Measurements from ENCODE around the gene PTPRG.

The PTPRG gene

DNA sequence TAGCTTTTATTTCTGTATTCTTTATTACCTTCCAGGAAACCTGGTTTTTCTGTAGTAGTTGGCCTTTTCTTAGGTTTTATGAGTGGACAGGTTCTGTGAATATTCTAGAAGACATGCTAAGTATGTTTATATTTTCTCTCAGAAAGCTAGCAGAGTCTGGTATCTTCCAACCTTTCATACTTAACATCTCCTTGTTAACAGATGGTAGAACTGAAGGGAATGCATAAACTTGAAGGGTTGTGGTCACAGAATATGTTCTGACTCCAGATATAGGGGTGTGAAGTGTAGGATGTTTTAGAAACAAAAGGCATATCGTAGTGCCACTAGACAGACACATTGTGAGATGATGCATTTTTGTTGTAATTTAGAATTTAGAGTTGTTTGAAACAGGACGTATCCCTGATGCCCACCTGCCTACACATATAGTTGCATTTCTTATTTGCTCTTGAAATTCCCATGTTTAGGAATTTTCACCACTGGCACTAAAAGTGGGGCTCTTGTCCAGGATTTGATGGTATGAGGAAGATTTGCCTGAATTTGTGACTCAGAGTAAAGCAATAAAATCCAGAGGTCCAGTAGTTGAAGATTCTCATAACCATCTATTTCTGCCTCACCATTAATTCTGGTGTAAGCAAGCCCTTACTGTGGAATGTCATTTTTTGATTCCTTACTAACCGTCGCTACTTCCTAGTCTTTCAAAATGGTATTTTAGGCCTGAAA is 537.4 kb downstream of the PTPRG start:
- DNase-seq, result no peak

DNA sequence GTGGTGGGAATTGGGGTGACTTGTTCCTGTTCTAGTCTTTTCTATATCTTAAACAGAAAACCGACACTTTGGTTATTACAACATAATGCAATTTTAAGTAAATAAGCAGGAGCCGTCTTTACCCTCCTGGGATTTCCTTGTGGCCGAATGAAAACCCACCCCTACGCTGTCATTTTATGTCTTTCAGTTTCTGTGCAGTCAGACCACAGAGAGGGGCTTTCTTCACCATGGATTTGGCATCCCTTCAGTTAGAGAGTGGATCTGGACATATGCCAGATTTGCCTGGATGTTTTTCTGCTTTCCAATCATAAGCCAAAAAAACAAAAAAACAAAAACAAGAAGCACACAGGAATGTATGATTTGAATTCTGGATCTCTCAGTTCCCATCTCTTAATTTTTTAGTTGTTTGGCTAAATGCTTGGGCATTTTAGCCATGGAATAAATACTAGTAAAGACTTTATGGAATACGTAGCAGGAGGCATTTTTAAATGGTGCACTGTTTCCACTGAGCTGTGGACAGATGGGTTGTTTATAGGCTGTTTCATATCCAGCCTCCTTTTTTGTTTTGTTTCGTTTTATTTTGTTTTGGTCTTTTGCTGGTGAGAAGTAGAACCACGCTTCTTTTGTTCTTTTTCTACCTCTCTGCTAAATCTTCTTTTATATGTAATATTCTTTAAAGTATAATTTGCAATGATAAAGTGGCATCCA is 539.1 kb downstream of the PTPRG start:
- DNase-seq, result no peak

DNA sequence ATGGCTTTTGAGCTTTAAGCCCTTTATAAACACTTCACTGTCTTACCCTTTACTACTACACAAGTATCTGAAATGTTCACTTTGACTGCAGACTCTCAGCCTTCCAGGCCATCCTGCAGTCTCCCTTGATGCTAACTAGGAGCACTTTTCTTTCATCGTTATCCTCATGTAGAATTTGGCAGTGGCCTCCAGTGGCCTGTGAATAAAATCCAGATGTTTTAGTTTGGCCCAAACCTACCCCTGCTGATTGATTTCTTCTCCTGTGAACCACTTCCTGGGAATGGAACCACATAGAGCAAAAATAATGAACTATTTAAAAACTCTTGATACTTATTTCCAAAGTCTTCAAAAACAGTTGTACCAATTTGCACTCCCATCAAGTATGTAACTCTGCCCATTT is 540.1 kb downstream of the PTPRG start:
- no peak for DNase-seq

DNA sequence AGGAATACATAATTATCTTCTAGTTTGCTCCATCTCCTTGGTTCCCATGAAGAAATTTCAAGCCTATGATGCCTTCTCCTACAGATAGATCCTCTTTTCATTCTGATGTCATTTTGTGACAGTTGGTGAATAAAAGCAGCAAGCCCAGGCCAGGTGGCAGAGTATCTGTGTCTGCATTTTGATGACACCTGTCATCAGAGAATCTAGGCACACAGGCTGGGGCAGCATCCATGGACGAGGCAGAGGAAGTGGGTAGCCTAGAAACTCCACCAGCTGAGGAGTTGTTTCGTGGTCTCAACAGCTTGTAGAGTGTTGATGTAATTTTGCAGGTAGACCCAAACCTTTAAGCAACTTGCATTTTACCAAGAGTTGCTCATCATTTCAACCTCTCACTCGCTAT is 542.2 kb downstream of the PTPRG start:
- DNase-seq, result no peak

DNA sequence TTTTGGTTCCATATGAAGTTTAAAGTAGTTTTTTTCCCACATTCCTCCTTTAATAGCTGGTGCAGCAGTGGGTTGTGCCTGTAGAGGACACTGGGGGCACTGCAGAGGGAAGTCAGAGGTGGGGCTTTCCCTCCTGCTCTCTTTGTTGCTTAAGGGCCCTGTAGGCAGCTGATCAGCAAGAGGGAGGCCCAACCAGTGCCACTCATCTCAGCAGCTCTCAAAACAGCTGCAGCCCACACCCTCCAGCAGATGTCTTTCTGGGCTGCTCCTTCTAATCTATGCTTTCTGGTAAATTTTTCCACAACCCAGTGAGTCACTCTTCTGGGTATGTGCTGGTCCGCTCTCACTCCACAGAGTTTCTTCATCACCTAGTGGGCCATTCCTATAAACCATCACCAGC is 548.2 kb downstream of the PTPRG start:
- DNase-seq, result no peak

DNA sequence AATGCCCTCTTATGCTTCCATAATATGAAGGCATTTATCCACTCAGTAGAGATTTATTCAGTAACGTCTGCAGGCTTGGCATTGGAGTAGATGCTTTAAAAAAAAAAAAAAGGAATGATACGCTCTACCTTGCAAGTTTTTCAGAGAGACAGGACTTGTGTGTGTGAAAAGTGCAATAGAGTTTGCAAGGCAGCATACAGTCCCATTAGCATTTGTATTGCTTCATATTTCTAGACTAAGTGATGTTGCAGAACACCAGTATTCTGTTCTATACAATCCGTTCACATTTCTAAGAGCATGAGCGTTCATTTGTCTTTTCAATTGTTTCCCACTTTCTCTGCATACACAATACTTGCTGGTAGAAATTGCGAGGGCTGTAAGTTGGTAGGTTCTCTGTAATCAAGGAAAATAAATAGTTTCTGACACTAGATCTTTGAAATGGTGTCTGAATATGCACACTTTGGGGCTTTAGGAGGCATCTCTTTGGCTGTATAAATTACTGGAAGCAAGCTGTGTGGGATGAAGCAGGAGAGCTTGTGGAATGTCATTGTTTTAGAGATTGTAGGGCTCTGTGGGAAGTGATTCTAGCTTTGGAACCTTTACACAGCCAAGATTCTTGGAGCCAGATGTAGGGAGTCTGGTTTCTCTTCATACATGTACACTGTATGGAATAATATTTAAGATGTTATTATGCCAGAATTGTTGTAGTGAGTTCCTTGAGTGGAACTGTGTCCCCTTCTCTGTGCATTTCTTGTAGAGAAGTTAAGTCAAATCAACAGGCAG is 549.3 kb downstream of the PTPRG start:
- DNase-seq, result no peak

DNA sequence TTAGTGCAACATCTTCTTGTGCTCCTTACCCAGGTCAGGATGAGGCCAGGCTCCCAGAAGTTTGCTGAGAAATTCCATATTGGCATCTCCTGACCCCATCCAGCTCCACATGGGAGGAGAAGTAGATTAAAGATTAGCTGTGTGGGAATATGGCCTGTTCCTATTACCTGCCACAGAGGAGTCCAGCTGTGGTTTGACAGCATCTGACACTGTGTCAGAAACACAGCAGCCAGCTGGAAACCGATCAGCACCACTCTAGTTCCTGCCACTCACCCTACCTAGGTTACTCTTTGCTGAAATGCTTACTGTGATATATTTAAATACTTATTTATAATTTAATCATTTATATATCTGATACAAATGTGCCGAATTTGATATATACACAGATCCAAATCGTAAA is 551.7 kb downstream of the PTPRG start:
- no peak for DNase-seq

DNA sequence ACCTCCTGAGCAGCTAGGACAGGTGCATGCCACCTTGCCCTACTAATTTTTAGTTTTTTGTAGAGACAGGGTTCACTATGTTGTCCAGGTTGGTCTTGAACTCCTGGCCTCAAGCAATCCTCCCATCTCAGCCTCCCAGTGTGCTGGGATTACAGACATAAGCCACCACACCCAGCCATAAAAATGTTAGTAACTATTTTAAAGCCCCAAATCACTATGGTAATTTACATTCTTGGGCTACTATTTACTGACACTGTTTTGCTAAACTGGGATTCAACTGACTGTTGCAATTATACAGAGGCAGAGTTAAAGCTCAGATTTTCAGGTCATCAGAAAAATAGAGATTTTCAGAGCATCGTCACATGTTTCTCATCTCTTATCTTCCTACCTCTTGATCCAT is 553.4 kb downstream of the PTPRG start:
- no peak for DNase-seq

DNA sequence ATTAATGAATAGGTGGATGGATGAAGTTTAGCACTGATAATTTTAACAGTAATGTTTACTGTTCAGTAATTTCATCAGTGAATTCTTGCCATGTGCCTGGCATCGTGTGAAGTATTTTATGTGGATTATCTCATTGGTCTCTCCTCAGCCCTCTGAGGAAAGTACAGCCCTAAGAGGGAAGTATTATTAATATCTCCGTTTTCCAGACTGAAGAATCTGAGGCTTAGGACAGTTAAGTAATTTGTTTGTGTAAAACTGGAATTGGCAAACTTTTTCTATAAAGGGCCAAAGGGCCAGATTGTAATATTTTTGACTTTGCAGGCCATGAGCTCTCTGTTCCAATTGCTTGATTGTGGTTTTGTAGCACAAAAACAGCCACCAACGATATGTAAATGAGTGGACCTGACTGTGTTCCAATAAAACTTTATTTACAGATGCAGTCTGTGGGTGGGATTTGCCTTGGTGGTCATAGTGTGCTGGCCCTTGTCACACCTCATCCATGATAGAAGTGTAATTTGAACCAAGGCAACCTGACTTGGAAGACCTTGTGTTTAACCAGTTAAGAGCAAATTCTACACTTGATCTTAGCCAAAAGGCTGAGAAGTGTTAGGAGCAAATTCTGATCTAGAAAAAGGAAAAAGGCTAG is 556.7 kb downstream of the PTPRG start:
- no peak for DNase-seq

DNA sequence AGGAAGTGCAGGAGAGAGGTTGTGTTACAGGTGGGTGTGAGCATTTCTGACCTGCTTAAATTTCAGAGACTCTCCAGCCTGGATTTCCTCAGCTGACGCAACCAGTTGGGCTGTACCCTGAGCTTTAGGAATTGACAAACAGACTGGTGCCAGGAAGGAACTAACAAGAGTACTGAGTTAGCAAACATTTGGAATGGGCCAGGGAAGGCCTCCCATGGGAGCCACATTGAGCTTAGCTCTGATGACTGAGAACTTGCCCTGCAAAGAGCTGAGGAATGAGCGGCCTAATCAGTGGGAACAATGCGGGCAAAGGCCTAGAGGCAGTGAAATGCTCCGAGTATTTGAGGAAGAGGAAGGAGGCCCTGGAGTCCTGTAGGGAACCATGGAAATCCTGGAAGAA is 557.8 kb downstream of the PTPRG start:
- DNase-seq, result no peak

DNA sequence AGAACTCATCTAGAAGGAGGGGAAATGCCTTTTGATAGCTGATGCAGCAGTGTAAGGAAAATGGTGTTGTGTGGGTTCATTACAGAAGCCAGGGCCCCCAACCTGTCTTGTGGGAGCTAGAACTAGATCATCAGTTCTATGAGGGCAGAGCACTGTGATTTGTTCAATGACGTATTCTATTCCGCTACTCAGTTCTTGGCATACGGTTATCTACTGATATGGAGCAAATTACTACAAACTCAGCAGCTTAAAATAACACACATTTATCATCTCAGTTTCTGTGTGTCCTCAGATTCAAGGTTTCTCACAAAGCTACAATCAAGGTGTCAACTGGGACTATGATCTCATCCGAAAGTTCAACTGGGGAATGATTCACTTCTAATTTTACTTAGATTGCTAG is 561.4 kb downstream of the PTPRG start:
- no peak for DNase-seq

DNA sequence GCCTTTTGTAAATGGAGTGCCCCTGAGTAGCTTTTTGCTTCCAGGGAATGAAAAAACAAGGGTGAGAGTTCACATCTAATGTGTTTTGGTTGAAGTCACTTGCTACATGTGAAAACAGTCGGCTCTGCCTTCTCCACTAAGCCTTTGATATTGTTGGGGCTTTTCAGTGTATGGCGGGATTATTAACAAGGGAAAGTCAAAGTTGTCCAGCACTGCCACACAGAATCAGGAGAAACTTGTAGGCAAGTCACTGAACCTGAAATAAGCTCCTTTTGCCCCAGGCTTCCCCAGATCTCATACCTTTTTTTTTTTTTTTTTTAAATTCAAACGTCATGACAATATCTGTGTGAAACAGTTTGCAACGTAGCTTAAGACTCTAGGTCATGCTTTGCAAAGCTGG is 564.0 kb downstream of the PTPRG start:
- DNase-seq, result no peak

DNA sequence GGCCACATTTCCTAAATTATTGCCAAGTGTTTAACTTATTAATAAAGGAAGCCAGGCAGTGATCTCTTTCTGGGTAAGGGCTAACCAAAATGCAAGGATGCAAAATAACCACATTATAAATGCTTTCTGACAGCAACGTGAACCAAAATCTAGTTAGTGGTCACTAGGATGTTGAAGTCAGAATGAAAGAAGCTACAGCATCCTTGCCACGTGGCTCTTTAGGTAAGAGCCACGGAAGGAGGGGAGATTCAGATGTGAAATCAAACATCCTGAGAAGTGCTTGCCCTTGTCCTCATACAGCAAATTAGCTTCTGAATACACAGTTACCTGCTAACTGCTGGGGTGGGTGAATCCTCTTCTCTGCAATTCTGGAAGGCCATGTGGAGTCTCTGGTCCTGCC is 565.7 kb downstream of the PTPRG start:
- no peak for DNase-seq

DNA sequence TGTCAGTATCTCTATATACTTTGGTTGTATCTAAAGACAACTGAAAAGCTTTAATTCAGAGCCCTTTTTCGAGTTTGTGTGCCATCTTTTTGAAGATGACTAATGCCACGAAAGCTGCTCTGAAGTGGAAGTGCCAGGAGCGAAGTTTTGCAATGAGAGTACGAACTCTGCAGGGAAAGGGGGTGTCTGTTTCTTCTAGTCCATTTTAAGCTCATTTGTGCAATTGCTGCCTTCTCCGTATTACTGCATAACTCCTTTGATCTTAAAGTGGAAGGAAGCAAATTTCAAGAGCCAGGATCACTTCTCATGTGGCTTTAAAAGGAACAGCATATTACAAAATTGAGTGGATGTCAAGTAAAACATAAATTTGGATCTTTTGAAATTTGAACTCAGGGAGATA is 566.7 kb downstream of the PTPRG start:
- DNase-seq, result no peak

DNA sequence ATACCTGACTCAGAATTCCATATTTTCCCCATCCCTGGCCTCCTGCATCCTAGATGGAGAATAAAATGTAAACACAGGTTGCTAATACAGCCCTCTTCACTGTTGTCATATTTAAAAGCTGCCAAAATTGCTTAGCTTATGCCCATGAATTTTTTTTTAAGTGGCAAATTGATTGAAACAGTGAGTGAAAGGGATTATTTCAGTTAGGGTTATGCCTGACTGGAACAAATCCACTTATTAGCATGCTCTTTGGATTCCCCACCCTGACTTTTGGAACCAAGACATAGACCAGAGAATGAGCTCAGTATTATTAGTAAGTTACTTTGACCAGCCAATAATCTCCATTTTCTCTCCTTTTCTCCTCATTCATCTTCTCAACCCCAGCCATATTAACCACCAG is 567.3 kb downstream of the PTPRG start:
- DNase-seq, result no peak

DNA sequence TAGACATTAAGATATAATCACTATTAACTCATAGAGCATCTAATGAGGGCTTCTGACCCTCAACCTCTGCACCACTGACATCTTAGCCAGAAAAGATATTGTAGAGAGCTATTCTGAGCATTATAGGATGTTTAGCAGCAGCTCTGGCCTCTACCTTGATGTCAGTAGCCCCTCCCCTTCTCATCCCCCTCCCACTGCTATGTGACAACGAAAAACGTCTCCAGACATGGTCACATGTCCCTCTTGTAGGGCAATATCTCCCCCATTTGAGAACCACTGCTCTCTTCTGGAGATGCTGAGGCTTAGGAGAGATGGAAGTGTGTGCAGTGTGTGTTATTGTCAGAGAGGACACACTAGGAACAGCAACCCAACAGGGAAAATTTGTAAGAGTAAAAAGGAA is 569.7 kb downstream of the PTPRG start:
- no peak for DNase-seq

DNA sequence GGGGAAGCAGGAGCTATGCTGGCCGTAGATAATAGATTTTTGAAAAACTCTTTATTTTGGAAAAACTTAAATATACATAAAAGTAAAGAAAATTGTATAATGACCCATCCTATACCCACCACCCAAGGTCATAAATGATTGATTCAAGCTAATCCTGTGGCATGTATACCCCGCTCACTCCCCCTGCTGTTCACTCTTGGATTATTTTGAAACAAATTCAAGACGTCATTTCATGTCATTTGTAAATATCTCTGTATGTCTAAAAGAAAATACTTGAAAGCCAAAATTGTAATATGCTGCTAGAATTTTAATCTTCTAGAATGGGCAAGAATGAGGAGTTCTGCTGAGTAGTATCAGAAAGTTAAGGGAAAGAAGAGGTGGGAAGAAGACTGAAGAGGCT is 570.2 kb downstream of the PTPRG start:
- DNase-seq, result peak in 1 of 2 experiments; percentile 15

DNA sequence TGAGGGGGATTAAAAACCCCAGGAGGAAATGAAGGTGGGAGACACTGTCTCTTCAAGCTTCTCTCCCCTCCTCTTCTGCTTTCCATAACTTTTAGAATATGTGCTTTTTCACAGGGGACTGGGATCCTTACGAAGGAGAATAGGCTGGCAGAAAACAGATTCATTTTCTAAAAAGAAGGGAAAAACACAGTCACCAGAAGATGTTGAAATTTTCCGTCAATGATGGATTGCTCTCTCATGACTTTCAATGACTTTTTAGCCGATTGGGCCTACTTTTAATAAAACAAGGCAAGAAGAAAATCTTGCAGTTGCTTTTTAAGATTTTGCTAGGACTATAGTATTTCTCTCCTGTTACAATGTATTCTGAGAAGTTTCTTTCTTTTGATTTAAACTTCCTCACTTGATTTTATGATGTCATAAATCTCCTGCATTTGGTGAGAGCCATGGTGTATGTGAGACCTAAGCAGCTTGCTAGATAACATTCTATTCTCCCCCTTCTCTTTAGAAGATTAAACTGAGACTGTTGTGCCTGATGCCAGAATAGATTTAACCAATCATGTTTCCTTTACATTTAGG is 570.7 kb downstream of the PTPRG start:
- no peak for DNase-seq

DNA sequence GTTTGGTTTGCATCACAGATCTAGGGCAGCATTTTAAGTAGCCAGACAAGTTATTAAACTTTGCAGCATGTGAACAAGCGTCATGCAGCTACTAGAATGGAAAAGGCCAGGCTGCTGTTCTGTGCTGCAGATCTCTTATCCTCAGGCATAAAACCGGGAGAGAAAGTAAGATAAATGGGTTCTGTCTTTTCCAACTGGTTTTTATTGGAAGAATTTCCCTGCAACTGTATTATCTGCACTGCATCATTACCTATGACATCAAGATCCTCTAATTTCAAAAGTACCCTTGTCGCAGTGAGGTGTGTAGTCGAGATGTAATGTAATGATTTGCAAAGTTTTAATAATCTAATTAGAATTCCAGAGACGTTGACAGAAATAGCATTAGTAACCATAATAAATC is 571.6 kb downstream of the PTPRG start:
- DNase-seq, result no peak

DNA sequence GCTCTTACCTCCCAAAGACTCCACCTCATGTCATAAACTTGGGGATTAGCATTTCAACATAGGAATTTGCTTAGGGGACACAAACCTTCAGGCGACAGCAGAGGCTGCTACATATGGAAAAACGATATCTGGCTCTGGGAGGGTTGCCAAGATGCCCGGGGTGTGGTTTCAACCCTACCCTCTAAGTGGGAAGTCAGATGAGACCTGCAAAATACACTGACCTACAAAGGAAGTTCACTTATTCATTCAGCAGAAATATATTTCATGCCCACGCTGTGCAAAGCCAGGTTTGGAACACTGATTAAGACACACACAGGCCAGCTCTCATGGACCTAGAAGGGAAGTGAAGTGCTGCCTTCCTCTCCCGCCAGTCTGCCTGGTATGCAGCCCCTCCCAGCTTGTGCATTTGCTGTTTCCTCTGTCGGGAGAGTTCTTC is 572.7 kb downstream of the PTPRG start:
- peak in 1 of 2 experiments; percentile 15 for DNase-seq

DNA sequence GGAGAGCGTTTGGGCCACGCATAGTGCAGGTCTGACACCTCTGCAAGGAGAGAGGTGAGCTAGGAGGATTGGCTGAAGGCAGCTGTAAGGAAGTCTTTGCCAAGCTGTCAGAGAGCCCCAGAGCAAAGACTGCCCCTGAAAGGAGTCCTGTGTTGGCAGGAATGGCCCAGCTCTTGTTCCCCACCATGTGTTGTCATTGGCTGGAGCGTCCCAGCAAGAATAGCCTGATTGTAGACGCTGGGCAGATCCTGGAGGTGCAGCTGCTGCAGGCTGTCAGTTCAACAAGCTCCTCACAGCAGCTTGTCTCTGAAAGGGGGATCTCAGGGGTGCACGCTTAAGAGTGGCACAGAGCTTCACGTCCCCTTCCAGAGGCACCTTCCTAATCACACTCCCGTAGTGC is 574.4 kb downstream of the PTPRG start:
- DNase-seq, result no peak

DNA sequence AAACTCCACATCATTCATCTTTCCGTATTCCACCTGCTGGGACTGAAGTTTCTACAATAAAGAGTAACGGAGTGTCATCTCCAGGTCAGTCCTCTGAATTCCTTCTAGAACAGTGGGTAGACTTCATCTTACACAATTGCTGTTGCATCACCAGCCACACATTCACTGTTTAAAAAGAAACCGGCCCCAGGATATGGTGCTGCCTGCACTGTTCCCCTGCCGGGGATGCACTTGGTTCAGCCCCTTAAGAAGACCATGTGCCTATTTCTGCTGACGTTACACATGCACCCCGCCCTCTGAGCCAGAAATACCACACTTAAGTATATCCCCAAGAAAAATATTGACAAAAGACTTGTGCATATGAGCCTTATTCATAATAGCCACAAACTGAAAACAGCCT is 578.6 kb downstream of the PTPRG start:
- DNase-seq, result no peak
